GM18526 (cell line): ENCODE results near the gene SFXN1.

Experiments used
- POLR2A ChIP-seq: IDR thresholded peaks from 3 replicates; pipeline ENCODE4 v1.6.1; 2011; ENCODE audit not compliant: insufficient read length; ENCODE audit errors: extremely low read depth

Gene SFXN1

DNA sequence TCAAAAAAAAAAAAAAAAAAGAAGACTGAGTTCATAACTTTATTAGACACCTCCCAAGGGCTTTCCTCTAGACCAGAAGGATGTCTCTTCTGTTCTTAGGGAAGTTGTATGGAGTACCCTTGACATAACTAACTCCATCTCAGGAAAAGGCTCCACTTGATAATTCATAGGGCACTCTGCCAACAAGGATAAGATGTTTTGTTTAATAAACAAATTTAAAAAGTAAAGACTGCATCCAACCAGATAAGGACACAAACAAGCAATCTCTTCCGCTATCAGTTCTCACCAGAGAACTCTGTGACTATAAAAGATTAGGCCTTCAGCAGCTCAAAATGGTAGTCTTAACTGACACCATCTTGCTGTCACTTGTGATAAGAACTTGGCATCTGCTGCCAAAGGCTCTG lies 65.8 kb downstream of the SFXN1 start:
- TF ChIP-seq POLR2A = no peak

DNA sequence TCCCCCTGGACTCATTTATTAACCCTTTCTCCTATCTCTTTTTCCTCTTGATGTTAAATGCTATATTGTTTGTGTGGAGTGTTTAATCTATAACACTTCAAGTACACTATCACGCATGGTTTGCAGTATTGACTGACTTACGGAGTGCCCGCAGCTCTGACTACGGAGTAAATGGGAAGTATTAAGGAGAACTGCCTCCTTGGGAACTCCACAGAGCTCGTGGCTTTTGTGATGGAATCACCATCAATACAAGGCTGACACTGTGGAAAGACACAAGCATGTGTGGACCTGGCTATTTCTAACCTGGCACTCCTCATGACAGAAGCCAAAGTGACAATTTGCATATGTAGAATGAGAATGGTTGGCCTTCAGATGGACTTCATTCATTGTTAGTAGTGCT lies 66.2 kb downstream of the SFXN1 start:
- no peak for TF ChIP-seq POLR2A

DNA sequence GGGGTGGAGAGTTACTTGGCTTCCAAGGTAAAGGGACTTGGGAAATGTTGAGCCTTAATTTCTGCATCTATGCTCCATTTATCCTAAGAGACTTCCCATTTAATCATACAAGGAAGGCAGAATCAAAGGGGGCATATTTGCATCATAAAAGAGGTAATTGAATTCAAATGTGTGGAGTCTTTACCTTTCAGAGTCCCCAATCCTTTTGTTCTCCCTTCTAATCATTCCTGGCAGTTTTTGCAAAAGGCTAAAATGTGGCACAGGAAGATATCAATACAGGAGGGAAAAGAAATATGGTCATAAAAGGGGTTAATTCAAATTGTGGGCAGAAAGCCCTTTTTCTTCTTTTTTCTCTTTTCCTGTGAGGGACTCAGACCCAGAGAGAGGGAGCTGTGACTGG lies 69.5 kb downstream of the SFXN1 start:
- no peak for TF ChIP-seq POLR2A

DNA sequence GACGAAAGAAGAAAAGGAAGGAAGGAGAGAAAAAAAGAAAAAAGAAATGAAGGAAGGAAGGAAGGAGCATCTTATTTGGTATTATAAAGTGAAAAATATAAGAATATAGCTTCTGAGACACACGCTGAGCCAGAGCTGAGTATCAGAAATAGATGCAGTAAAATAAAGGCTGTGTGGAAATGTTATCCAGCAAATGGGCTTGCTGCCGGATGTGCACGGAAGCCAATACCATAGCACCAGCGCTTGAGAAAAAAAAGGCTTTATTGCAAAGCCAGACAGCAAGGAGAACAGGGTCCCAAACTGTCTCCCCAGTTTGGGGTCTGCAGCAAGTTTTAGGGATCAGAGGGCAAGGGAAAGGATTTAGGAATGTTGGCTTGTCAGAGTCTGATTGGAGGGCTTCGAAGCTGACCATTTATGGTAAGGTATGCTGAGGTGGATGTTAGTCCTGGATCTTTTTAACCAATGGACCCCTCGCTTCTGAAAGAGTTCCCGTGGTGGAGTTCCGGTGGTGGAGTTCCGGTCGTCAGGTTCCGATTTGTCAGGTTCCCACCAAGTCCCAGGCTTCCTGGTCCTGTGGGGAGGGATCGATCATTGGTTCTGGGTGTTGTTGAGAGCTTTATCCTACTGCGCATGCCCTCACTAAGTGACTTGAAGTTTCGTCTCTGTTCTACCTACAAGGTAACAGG lies 70.4 kb downstream of the SFXN1 start:
- no peak for TF ChIP-seq POLR2A

DNA sequence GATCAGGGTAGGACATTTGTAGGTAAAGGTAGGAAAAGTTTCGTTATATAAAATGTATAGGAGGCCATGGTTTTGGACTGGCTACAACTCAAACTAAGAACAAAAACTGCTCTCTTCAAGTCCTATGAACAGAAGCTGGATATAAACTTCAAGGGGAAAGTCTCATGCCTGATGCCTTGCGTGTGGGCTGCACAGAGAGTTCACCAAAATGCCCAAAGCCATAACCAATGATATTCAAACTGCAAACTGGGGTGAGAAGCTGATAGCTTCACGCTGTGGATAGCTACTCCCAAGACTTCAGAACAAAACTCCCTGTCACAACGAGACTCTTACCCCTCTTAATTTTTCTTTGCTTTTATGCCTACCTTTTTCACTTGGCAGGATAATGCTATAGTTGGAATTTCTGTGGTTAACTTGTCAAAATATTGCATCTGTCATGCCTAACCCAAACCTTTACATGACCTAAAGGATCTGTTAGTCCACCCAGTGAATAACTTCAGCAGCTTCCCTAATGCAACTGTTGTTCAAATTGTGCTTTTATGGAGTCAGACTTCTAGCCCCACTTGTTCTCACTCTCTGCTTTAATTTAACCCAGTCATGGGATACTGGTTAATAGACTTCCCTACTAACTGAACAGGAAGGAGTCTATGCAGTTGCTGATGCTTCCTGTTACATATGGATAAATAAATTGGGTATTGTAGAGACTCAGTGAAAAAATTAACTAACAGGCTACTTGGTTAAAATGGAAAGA lies 71.9 kb downstream of the SFXN1 start:
- TF ChIP-seq POLR2A = no peak

DNA sequence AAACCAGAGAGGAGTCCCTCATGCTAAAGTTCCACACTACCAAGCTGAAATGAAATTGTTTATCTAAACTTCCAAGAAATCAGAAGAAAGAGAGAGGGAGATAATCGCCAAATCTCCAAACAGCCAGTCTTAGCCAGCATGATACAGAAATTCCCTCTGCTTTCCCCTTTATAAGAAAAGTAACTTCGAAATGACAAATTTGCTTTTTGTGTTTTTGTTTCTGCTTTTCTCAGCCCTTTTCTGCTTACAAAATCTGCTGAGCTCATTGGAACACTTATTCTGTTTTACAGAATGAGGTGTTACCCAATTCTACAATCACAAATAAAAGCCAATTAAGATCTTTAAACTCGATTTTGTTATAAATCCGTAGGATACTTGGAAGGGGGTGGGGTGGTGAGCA lies 72.9 kb downstream of the SFXN1 start:
- no peak for TF ChIP-seq POLR2A

DNA sequence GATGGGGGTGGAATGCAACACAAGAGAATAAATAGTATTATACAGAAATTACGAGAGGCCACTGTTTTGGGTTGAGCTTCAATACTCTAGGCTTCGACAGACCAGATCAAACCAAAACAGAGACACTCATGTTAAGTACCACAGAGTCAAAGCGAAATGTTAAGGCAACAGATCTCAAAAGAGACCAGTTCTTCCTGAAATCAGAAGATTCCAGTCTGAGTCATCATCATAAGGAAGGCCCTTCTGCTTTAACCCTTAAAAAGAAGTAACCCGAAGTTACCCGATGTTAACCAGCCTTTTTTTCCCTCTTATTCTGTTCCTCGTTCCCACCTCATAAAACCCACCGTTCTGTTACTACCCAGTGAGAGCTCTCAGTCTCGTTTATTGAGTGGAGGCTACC lies 75.9 kb downstream of the SFXN1 start:
- no peak for TF ChIP-seq POLR2A

DNA sequence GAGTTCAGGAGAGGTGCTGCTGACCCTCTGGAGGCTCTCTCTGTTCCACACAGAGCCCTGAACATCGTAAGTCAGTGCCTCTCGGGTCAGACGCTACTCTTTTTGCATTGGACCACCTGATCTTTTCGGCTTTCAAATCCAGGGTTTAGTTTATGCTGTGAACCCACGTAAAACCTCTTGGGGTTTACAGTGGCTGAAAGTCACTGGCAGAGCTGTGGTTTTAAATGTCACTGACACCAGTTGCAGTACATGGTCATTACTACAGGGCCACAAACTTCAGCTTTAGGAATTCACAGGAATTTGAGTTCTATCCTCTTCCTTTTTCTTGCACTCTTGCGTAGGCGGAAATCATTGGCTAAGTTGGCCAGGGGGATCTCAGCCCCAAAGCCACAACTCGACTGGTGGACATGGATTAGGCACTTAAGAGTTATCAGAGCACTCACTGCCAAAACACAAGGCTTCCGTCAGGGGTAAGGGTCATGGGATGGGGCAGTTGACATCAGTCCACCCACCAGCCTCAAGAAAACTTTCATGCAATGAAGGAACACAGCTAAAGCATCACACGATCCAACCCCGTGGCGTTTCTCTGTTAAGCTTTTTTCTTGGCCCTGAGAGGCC lies 76.9 kb downstream of the SFXN1 start:
- TF ChIP-seq POLR2A = no peak

DNA sequence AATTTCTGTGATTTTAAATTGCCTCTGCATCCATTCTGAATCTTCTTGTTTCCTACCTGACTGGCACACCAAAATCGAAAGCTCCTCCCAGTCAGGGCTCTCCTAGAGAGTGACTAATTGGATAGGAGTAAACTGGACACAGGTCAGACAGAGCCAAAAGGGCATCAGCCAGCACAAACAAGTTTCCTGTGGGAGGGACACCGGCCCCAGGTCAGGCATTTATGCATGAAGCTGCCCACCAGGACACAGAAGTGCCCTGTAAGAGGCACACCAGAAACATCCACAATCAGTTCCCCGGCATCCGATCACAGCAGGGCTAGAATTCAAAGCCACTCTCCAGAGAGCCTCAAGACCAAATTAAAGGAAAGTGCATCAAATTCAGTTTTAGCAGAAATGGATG lies 78.4 kb downstream of the SFXN1 start:
- no peak for TF ChIP-seq POLR2A

DNA sequence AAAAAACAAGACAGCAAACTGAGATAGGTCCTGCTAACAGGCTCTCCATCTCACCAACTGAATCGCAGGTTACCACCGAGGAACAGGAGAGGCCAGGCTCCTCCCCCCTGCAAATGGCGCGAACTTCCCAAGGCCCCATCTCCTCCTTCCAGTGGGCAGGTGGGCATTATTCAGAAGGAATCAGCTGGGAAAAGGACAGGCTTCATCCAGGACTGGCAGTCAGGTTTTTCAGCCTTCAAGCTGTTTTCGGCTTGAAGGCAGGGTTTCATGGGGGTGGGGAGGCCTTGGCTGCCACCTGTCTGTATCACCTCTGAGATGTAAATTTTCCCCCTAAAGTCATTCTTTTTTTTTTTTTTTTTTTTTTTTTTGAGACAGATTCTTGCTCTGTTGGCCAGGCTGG lies 79.4 kb downstream of the SFXN1 start:
- TF ChIP-seq POLR2A = no peak

DNA sequence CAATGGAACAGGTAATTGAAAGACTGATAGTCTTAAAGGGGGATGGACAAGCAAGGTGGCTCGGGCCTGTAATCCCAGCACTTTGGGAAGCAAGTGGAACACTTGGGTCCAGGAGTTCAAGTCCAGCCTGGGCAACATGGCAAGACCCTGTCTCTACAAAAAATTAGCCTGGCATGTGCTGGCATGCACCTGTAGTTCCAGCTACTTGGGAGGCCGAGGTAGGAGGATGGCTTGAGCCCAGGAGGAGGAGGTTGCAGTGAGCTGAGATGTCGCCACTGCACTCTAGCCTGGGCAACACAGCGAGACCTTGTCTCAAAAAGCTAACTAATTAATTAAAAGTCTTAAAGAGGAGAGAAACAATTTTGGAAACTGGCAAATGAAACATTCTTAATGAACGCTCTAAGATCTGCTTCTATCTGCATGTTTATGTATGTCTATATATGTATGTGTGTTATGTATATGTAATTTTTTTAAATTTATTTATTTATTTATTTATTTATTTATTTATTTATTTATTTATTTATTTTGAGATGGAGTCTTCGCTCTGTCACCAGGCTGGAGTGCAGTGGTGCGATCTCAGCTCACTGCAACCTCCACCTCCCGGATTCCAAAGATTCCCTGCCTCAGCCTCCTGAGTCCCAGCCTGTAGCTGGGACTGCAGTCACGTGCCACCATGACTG lies 80.6 kb downstream of the SFXN1 start:
- TF ChIP-seq POLR2A = no peak

DNA sequence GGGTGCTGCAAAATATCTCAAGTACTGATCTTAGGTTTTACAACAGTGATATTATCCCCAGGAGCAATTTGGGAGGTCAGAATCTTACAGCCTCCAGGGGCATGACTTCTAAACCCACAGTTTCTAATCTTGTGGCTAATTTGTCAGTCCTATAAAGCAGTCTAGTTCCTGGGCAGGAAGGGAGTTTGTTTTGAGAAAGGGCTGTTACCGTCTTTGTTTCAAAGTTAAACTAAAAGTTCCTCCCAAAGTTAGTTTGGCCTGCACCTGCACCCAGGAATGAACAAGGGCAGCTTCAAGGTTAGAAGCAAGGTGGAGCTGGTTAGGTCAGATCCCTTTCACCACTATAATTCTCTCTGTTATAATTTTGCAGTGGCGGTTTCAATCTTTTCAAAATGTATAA lies 81.7 kb downstream of the SFXN1 start:
- TF ChIP-seq POLR2A = no peak

DNA sequence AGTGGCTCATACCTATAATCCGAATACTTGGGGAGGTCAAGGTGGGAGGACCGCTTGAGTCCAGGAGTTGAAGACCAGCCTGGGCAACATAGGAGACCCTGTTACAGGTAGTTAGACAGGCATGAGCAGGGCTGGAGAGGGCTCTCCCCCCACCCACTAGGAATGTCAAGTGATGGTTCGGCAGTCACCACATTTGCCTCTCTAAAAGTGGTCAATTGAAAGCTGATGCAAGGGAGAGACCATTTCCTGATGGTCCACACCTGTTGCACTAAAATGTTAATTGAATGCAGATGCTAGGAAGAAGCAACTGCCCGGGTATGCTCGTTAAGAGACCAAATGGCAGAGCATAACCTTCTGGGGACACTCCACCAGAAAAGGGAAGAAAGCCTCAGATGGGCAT lies 82.7 kb downstream of the SFXN1 start:
- no peak for TF ChIP-seq POLR2A

DNA sequence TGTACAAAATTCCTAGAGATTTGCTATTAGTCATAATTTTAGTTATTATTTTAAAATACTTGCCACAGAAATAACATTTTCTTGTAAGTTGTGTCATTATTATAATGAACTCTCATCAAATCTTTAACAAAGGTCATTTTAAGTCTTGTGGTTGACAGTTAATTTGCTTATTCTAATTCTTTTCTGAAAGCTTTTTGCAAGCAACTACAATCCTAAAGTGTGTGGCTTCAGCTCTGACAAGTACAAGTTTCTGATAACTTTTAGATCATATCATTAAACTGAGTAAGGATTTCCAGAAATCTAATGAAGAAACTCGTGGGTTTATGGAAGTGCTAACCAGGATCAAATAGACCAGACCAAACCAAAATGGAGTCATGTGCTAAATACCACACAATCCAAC lies 86.4 kb downstream of the SFXN1 start:
- TF ChIP-seq POLR2A = no peak

DNA sequence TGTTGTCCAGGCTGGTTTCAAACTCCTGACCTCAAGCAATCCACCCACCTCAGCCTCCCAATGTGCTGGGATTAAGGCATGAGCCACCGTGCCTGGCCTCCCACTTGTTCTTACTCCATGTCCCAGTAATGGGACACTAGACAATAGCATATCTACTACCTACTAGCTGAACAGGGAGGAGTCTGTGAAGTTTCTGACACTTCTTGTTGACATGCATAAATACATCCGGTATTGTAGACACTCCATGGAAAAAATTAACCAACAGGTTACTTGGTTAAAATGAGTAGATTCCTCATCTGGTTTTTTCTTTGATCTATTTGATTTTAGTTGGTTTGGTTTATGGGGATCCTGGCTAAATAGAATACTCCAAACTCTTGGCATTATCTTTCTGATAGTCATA lies 88.3 kb downstream of the SFXN1 start:
- TF ChIP-seq POLR2A = no peak

DNA sequence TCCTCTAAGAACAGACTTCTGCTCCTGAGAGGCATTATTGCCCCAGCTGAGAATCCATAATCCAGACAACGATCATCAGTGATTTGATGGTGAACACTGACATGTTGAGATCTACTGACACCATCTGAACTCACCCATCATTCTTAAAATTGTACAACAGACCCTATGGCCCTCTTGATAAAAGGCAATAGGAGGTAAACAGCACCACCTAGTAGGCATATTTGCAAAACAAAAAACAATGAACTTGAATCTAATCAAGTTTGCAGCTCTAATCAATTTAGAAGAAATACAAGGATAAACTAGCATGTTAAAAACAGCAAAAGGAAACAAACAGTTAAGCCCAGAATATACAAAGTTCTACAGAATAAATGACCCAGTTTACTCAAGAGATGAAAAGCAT lies 89.6 kb downstream of the SFXN1 start:
- TF ChIP-seq POLR2A = no peak

DNA sequence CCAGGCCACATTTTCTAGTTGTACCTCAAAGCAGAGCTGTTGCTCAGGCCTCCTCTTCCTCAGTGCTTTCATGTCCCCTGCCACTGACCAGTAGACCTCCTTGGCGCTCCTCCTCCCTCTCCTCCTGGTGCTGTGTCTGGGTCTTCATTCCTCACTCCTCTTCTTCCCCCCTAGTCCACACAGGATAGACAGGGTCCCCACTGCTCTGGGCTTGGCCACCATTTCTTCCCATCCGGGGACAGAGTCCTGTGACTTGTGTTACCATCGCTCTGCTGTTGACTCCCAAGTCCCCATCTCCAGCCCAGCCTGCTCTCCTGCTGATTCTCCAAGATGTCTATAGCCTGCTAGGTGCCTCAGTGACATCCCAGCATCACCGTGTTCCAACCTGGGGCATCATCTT lies 91.3 kb downstream of the SFXN1 start:
- TF ChIP-seq POLR2A = no peak

DNA sequence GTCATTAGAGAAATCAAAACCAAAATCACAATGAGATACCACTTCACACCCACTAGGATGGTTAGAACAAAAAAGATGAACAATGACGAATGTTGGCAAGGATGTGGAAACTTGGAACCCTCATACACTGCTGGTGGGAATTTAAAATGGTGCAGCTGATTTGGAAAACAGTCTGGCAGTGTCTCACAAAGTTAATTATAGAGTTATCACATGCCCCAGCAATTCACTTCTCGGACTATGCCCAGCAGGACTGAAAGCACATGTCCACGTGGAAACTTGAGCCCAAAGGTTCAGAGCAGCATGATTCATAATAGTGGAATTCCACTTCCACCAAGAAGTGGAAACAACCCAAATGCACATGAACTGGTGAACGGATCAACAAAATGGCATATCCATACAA lies 94.5 kb downstream of the SFXN1 start:
- TF ChIP-seq POLR2A = no peak
